ENCODE data around the gene TSPYL2. TPM values are rescaled to one million over a fixed set of nuclear protein-coding genes. Genes with fewer than 3 reads are reported as not detected.
A peak's percentile ranks its signal among the peaks of the same experiment; 100 is the strongest.

The TSPYL2 gene
- total and polyA plus RNA-seq, 2 of the 8 experiments (the other 6 are each of a cell fraction or from before 2014, with no cell fraction given) = 13.4 to 13.7 TPM

- TF ChIP-seq BCL11A (IDR thresholded peaks at IDR 0.05; ENCODE audit: low read depth in 2 of 2, low read length in 2 of 2) (no peak), SP2 (IDR thresholded peaks at IDR 0.05; ENCODE audit: low read length) (no peak), SP4 (IDR thresholded peaks at IDR 0.05; ENCODE audit: low read length) (no peak), ASH2L (IDR thresholded peaks at IDR 0.05; ENCODE audit: low read length) (no peak), CHD1 (IDR thresholded peaks at IDR 0.05; ENCODE audit: low read depth, low read length) (no peak), GABPA (IDR thresholded peaks at IDR 0.05; ENCODE audit: borderline replicate concordance, insufficient read depth, low read length) (no peak), KDM4A (IDR thresholded peaks at IDR 0.05; ENCODE audit: low read depth, low read length, severe bottlenecking) (peak; percentile 33), NRF1 (IDR thresholded peaks at IDR 0.05; ENCODE audit: low read depth, low read length) (no peak), RBBP5 (IDR thresholded peaks at IDR 0.05; ENCODE audit: borderline replicate concordance, low read depth, low read length) (no peak), RAD21 (IDR thresholded peaks at IDR 0.05 in 1 of 2, conservative IDR thresholded peaks at IDR 0.05 in 1 of 2; ENCODE audit: low read depth in 2 of 2, low read length in 2 of 2) (no peak), JUN (IDR thresholded peaks at IDR 0.05; ENCODE audit: low read depth, low read length) (no peak), TAF1 (IDR thresholded peaks at IDR 0.05; ENCODE audit: low read depth, low read length) (peak; percentile 98), MAX (IDR thresholded peaks at IDR 0.05) (no peak), RNF2 (IDR thresholded peaks at IDR 0.05; ENCODE audit: borderline replicate concordance, low read depth, low read length, missing control alignments, poor library complexity, severe bottlenecking) (no peak)
- TF ChIP-seq, protein P1, sequence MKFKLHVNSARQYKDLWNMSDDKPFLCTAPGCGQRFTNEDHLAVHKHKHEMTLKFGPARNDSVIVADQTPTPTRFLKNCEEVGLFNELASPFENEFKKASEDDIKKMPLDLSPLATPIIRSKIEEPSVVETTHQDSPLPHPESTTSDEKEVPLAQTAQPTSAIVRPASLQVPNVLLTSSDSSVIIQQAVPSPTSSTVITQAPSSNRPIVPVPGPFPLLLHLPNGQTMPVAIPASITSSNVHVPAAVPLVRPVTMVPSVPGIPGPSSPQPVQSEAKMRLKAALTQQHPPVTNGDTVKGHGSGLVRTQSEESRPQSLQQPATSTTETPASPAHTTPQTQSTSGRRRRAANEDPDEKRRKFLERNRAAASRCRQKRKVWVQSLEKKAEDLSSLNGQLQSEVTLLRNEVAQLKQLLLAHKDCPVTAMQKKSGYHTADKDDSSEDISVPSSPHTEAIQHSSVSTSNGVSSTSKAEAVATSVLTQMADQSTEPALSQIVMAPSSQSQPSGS (IDR thresholded peaks at IDR 0.05; ENCODE audit: low read length) = no peak
Measured at GRCh38 chrX:53081925-53082772, at the start of gene TSPYL2 (continued).
